SK-N-SH (cell line): ENCODE measurements around the gene CCDC18. TPM values are rescaled to one million over a fixed set of nuclear protein-coding genes. Genes with fewer than 3 reads are reported as not detected.

Experiments
- CTCF ChIA-PET: fragments of 300-600, 350-600 bp; formaldehyde crosslinking; extraction: SDS; loops from one replicate; lab custom pipeline; 2021; lab: Yijun Ruan, JAX
- POLR2A ChIA-PET: fragments of 350-600 bp; sonication (Branson Sonifier 250); formaldehyde crosslinking; extraction: SDS; loops from one replicate; lab custom pipeline; 2020; ENCODE audit warnings: antibody characterized with exemption, inconsistent platforms; lab: Yijun Ruan, JAX
- DNase-seq: peaks from one replicate; pipeline ENCODE4 v3.0.0; 2012
- H2AFZ ChIP-seq: fragments of 200-600 bp; sonication (generic); 2 replicates; pipeline ENCODE4 v1.8.1; 2016; ENCODE audit warnings: antibody characterized with exemption, mild to moderate bottlenecking, low read depth
- H3F3A ChIP-seq: fragments of 200-600 bp; sonication (generic); replicated peaks from 2 replicates; pipeline ENCODE3; 2016; ENCODE audit warnings: antibody characterized with exemption, mild to moderate bottlenecking; ENCODE audit not compliant: insufficient read depth
- H3K27ac ChIP-seq, 2 experiments: fragments of 200-500 bp in 1 of 2; fragments of 200-600 bp in 1 of 2; sonication (Bioruptor generic) in 1 of 2; sonication (generic), shearing (Covaris generic) in 1 of 2; 2 replicates each; pipeline versions ENCODE4 v1.5.1 to v1.6.1; 2014 to 2016; ENCODE audit warnings: low read depth in 2 of 2, inconsistent platforms in 1 of 2, low read length in 1 of 2, mild to moderate bottlenecking in 1 of 2, mixed read lengths in 1 of 2
- H3K27me3 ChIP-seq: fragments of 200-600 bp; sonication (generic), shearing (Covaris generic); 2 replicates; pipeline ENCODE4 v1.6.1; 2016; ENCODE audit warnings: mixed run types; ENCODE audit not compliant: insufficient read depth
- H3K36me3 ChIP-seq, 2 experiments: fragments of 200-500 bp in 1 of 2; fragments of 200-600 bp in 1 of 2; sonication (Bioruptor generic) in 1 of 2; sonication (generic) in 1 of 2; replicated peaks in 1 of 2; 2 replicates each; pipeline versions ENCODE3 to v1.5.1; 2014 to 2016; ENCODE audit warnings: low read length in 1 of 2, mild to moderate bottlenecking in 1 of 2; ENCODE audit not compliant: insufficient read depth in 2 of 2, control insufficient read depth in 1 of 2
- H3K4me1 ChIP-seq, 2 experiments: fragments of 200-500 bp in 1 of 2; fragments of 200-600 bp in 1 of 2; sonication (Bioruptor generic) in 1 of 2; sonication (generic), shearing (Covaris generic) in 1 of 2; 2 replicates each; pipeline versions ENCODE4 v1.5.1 to v1.6.1; 2014 to 2016; ENCODE audit warnings: low read depth in 1 of 2, low read length in 1 of 2, mixed run types in 1 of 2; ENCODE audit not compliant: insufficient read depth in 2 of 2, control insufficient read depth in 1 of 2
- H3K4me2 ChIP-seq: fragments of 200-600 bp; sonication (generic), shearing (Covaris generic); 2 replicates; pipeline ENCODE4 v1.6.1; 2017; ENCODE audit warnings: mixed run types
- H3K4me3 ChIP-seq, 2 experiments: fragments of 200-500 bp in 1 of 2; fragments of 200-600 bp in 1 of 2; sonication (Bioruptor generic) in 1 of 2; sonication (generic), shearing (Covaris generic) in 1 of 2; 2 replicates each; pipeline versions ENCODE4 v1.5.1 to v1.8.1; 2014 to 2016; ENCODE audit warnings: low read depth in 2 of 2, inconsistent platforms in 1 of 2, low read length in 1 of 2, mild to moderate bottlenecking in 1 of 2, mixed read lengths in 1 of 2, moderate library complexity in 1 of 2
- H3K79me2 ChIP-seq: fragments of 200-600 bp; sonication (generic); 2 replicates; pipeline ENCODE4 v1.8.1; 2017; ENCODE audit warnings: mild to moderate bottlenecking; ENCODE audit not compliant: insufficient read depth
- H3K9ac ChIP-seq: fragments of 200-600 bp; sonication (generic); 2 replicates; pipeline ENCODE4 v1.6.1; 2017; ENCODE audit warnings: mixed run types
- H3K9me2 ChIP-seq: fragments of 200-600 bp; sonication (generic); 2 replicates; pipeline ENCODE4 v1.6.1; 2017; ENCODE audit warnings: mixed run types
- H3K9me3 ChIP-seq: fragments of 200-600 bp; sonication (generic); 2 replicates; pipeline ENCODE4 v1.6.1; 2017; ENCODE audit warnings: mixed run types, mild to moderate bottlenecking, moderate library complexity
- H4K20me1 ChIP-seq: fragments of 200-600 bp; sonication (generic); 2 replicates; pipeline ENCODE4 v1.6.1; 2017; ENCODE audit warnings: mild to moderate bottlenecking, mixed run types; ENCODE audit not compliant: insufficient read depth
- CHD2 ChIP-seq: fragments of 150-350 bp; IDR thresholded peaks from 2 replicates; pipeline ENCODE4 v1.6.1; 2018; ENCODE audit warnings: low read length; ENCODE audit not compliant: partially characterized antibody
- CTCF ChIP-seq: fragments of 200-600 bp; sonication (generic); IDR thresholded peaks from 2 replicates; pipeline ENCODE4 v1.6.1; 2017; ENCODE audit warnings: antibody characterized with exemption, mild to moderate bottlenecking, moderate library complexity
- ELF1 ChIP-seq: IDR thresholded peaks from 2 replicates; pipeline ENCODE4 v1.4.0; 2012
- EP300 ChIP-seq, 2 experiments: IDR thresholded peaks; 2 replicates each; pipeline versions ENCODE4 v1.4.0 to v1.6.1; 2012; ENCODE audit warnings: borderline replicate concordance in 1 of 2, low read depth in 1 of 2, low read length in 1 of 2
- FOSL2 ChIP-seq: IDR thresholded peaks from 2 replicates; pipeline ENCODE4 v1.4.0; 2012; ENCODE audit warnings: low read depth, mild to moderate bottlenecking, moderate library complexity, borderline replicate concordance
- GABPA ChIP-seq: IDR thresholded peaks from 2 replicates; pipeline ENCODE4 v1.4.0; 2012; ENCODE audit warnings: low read depth, mild to moderate bottlenecking
- GATA2 ChIP-seq: sonication (generic); formaldehyde crosslinking; IDR thresholded peaks from 2 replicates; pipeline ENCODE4 v1.5.0; 2020; ENCODE audit warnings: mild to moderate bottlenecking, missing genetic modification reagents
- IRF3 ChIP-seq: fragments of 150-350 bp; IDR thresholded peaks from 2 replicates; pipeline ENCODE4 v1.6.1; 2016; ENCODE audit warnings: mild to moderate bottlenecking, low read depth, low read length
- JUND ChIP-seq: IDR thresholded peaks from 2 replicates; pipeline ENCODE4 v1.4.0; 2012
- MAX ChIP-seq: IDR thresholded peaks from 2 replicates; pipeline ENCODE4 v1.4.0; 2012; ENCODE audit warnings: low read depth
- MXI1 ChIP-seq: IDR thresholded peaks from 2 replicates; pipeline ENCODE4 v1.6.1; 2012; ENCODE audit warnings: mild to moderate bottlenecking, low read depth, low read length, improper control_type of control experiment
- NFIC ChIP-seq: IDR thresholded peaks from 2 replicates; pipeline ENCODE4 v1.4.0; 2012; ENCODE audit warnings: borderline replicate concordance
- REST ChIP-seq: IDR thresholded peaks from 2 replicates; pipeline ENCODE4 v1.6.1; 2012; ENCODE audit warnings: mild to moderate bottlenecking, low read depth, low read length, moderate library complexity
- RFX5 ChIP-seq: IDR thresholded peaks from 2 replicates; pipeline ENCODE4 v1.6.1; 2012; ENCODE audit warnings: mild to moderate bottlenecking, improper control_type of control experiment, low read length
- RXRA ChIP-seq: IDR thresholded peaks from 2 replicates; pipeline ENCODE4 v1.4.0; 2012; ENCODE audit warnings: low read depth, mild to moderate bottlenecking, borderline replicate concordance
- SIN3A ChIP-seq: IDR thresholded peaks from 2 replicates; pipeline ENCODE4 v1.6.1; 2012; ENCODE audit warnings: low read depth, mild to moderate bottlenecking, low read length, moderate library complexity, borderline replicate concordance
- SMC3 ChIP-seq: IDR thresholded peaks from 2 replicates; pipeline ENCODE4 v1.6.1; 2012; ENCODE audit warnings: low read depth, low read length, improper control_type of control experiment
- TAF1 ChIP-seq: IDR thresholded peaks from 2 replicates; pipeline ENCODE4 v1.6.1; 2012; ENCODE audit warnings: low read depth, mild to moderate bottlenecking, low read length, moderate library complexity, borderline replicate concordance
- TCF12 ChIP-seq: IDR thresholded peaks from 2 replicates; pipeline ENCODE4 v1.4.0; 2012
- TEAD4 ChIP-seq: IDR thresholded peaks from 2 replicates; pipeline ENCODE4 v1.4.0; 2012; ENCODE audit warnings: mild to moderate bottlenecking, borderline replicate concordance; ENCODE audit not compliant: insufficient read depth
- USF1 ChIP-seq: IDR thresholded peaks from 2 replicates; pipeline ENCODE4 v1.4.0; 2012; ENCODE audit warnings: low read depth, borderline replicate concordance
- USF2 ChIP-seq: fragments of 150-350 bp; IDR thresholded peaks from 2 replicates; pipeline ENCODE4 v1.6.1; 2017; ENCODE audit warnings: antibody characterized with exemption, low read length, low read depth, borderline replicate concordance
- ZBTB33 ChIP-seq: IDR thresholded peaks from 2 replicates; pipeline ENCODE4 v1.4.0; 2012; ENCODE audit warnings: low read depth, borderline replicate concordance
- WGBS: methylation state at CpG from one replicate; pipeline ENCODE4 v1.1.6; 2017; ENCODE audit warnings: low lambda C conversion rate; 5-methylcytosine and 5-hydroxymethylcytosine counted together
- polyA plus RNA-seq, 3 experiments: library from polyadenylated mRNA; depleted of rRNA; stranded (reverse); fragments of >200 nt; gene quantifications; 2 replicates each; pipeline ENCODE4 v1.2.3, GENCODE V29; 2012

Gene CCDC18
- polyA plus RNA-seq, 1 of the 3 experiments (the other 2 are of a cell fraction) = 4.0 TPM

- TF ChIP-seq REST (no peak), FOSL2 (no peak), SIN3A (no peak), GATA2 (CRISPR knock-in tag) (no peak), NFIC (no peak), TCF12 (no peak), GABPA (no peak), CHD2 (no peak)
Observed at GRCh38 chr1:93196591-93196990, 16.1 kb downstream of the CCDC18 start (continued).

- H3K27me3 ChIP-seq = no peaks in the 10 kb centered on the region
- DNase-seq = no peak
- no peak overlapping the region for H3K9ac ChIP-seq
- no peaks in the 10 kb centered on the region for H3F3A ChIP-seq
- H3K36me3 ChIP-seq = peaks cover 16 to 48% of the 10 kb centered on the region in 2 experiments
- H3K9me2 ChIP-seq = no peaks in the 10 kb centered on the region
- no peak overlapping the region for H3K27ac ChIP-seq
- H3K79me2 ChIP-seq = no peaks in the 10 kb centered on the region
- no peaks in the 10 kb centered on the region for H3K4me1 ChIP-seq
- H3K4me3 ChIP-seq = no peak overlapping the region
- H2AFZ ChIP-seq = no peak overlapping the region
- POLR2A ChIA-PET = no interaction called here
- WGBS = no CpG with 5 or more reads among the region's 9 CpGs
- H3K9me3 ChIP-seq = no peaks in the 10 kb centered on the region
- no peak overlapping the region for H3K4me2 ChIP-seq
- H4K20me1 ChIP-seq = no peaks in the 10 kb centered on the region
- CTCF ChIA-PET = no interaction called here
- TF ChIP-seq GATA2 (CRISPR knock-in tag) = no peak
- no peak for TF ChIP-seq TEAD4
- TF ChIP-seq SMC3 = no peak
- TF ChIP-seq ELF1 = no peak
- TF ChIP-seq JUND = no peak
- no peak for TF ChIP-seq MAX
- TF ChIP-seq ZBTB33 = no peak
- no peak for TF ChIP-seq USF2
- TF ChIP-seq MXI1 = no peak
- TF ChIP-seq CTCF = no peak
- no peak for TF ChIP-seq TAF1
- TF ChIP-seq RFX5 = no peak
- TF ChIP-seq EP300 (IDR thresholded peaks at IDR 0.05; ENCODE audit: borderline replicate concordance in 1 of 2, low read depth in 1 of 2, low read length in 1 of 2) = no peak
- no peak for TF ChIP-seq USF1
- TF ChIP-seq IRF3 = no peak
- TF ChIP-seq RXRA = no peak
Observed at GRCh38 chr1:93199150-93199549, 18.6 kb downstream of the CCDC18 start.
